Fibroblast of the aortic adventitia (primary cell): ENCODE data around the gene DEFB119. TPM values are rescaled to one million over a fixed set of nuclear protein-coding genes. Genes with fewer than 3 reads are reported as not detected.
"Not testable (repeated sequence)": the region's sequence is repeated elsewhere in the genome, so short reads cannot be mapped to it uniquely, and the experiment has no call there.

Experiments
- DNase-seq: peaks from one replicate; pipeline ENCODE4 v3.0.0-alpha.2; 2010; ENCODE audit warnings: low read depth
- H3K4me3 ChIP-seq: 2 replicates; pipeline ENCODE4 v1.5.1; 2011; ENCODE audit warnings: low read depth, mild to moderate bottlenecking, control low read depth, low read length, moderate library complexity
- CTCF ChIP-seq: IDR thresholded peaks from 2 replicates; pipeline ENCODE4 v1.5.1; 2011; ENCODE audit warnings: mild to moderate bottlenecking, low read length, control low read depth, inconsistent platforms; ENCODE audit not compliant: insufficient read depth
- total RNA-seq: library from RNA; depleted of rRNA; stranded (reverse); fragments of >200 nt; gene quantifications from 2 replicates; pipeline ENCODE4 v1.2.3, GENCODE V29; 2012; ENCODE audit warnings: low replicate concordance

Gene DEFB119
- total RNA-seq, 1 donor: not detected

GRCh38 chr20:31410011-31410410 is 19.6 kb upstream of the DEFB119 start:
- no peak overlapping the region for H3K4me3 ChIP-seq
- DNase-seq: no peak
- TF ChIP-seq CTCF: no peak

DNA sequence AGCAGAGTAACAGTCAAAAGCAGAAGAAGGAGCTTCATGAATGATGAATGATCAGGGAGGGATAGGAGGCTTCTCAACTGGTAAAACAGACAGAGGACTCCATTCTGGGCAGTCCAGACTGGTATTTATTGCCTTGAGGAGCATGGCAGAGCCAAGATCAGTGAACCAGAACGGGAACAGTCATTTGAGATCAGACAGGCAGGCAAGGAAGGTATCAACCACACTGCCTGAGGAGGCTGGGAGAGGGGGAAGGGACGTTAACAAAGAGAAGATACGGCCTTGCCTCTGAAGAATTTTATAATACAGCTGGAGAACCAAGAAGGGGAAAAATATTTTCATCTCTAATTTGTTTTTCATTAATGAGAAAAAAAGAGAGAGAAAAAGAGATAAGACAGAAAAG is 15.7 kb upstream of the DEFB119 start, which contains the start of gene DEFB121:
Gene DEFB121, minus strand, starts transcription at position 101 of the 400 bp plus-strand sequence. Its CDS starts 63 bp downstream, at position 38.
- no peak for TF ChIP-seq CTCF
- no peak within 1 kb of the TSS for H3K4me3 ChIP-seq
- no peak for DNase-seq

DNA sequence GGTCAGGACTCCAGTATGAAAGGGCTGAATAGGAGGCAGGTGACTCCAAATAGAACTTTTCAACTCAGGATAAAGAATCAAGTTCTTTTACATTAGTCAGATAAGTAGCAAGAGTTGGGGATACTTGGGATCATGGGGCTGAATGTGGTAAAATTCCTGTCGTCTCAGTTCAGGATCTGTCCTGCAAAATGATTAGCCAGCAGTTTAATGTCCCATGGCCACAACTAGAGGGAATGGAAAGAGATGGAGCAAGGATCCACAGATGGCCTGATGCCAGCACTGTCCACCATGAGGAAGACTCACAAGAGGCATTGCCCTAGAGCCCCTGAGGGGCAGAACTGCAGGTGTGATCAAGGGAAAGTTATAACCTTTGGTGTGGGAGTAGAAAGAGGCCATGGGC is 13.5 kb upstream of the DEFB119 start:
- H3K4me3 ChIP-seq: no peak overlapping the region
- no peak for DNase-seq
- TF ChIP-seq CTCF: no peak

DNA sequence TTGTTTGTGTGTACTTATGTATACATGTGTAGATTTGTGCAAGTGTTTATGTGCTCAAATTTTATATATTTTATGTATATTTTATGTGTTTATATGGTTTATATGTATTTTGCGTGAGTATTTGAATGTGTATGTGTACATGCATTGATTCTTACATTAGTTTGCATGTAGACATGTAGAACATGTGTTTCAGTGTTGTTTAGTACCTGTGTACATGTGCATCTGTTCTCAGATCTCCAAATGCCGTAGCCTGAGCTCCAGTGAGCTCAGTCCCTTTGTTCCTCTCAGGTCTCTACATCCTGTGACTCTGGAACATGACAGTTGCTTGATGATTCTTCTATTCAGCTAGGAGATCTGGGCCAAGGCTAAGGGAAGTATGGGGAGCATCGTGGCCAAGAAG is 4.5 kb upstream of the DEFB119 start:
- DNase-seq: no peak
- no peak for TF ChIP-seq CTCF
- H3K4me3 ChIP-seq: no peak overlapping the region

DNA sequence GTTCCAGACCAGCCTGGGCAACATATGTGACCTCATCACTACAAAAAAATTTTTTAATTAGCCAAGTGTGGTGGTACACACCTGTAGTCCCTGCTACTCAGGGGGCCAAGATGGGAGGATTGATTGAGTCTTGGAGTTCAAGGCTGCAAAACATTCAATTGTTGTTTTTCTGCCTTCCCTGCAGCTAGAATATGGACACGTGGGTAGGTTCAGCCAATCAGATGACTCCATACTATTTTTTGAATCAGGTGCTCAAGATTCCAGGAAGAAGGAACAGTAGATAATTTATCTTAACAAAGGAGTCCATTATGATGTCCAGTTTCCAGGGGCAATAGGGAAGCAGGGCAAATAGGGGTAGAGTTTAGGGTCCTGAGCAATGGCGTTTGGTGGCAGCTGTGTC is 2.4 kb upstream of the DEFB119 start:
- no peak for TF ChIP-seq CTCF
- no peak for DNase-seq
- no peak overlapping the region for H3K4me3 ChIP-seq

GRCh38 chr20:31374346-31374745 is 16.0 kb downstream of the DEFB119 start:
- no peak for TF ChIP-seq CTCF
- no peak for DNase-seq
- no peak overlapping the region for H3K4me3 ChIP-seq

- H3K4me3 ChIP-seq: no peak within 1 kb of the TSS
- TF ChIP-seq CTCF: no peak
- DNase-seq: no peak
Measured at GRCh38 chr20:31368301-31368700, 22.1 kb downstream of the DEFB119 start, which contains the start of gene DEFB118. Gene DEFB118 (plus strand): TSS chr20:31368601. CDS start chr20:31368651, 50 bp downstream.

- not testable (repeated sequence) for DNase-seq, H3K4me3 ChIP-seq
Measured at GRCh38 chr20:31364272-31364671, 26.1 kb downstream of the DEFB119 start.
